Stimulated activated CD4-positive, alpha-beta T cell treated with anti-CD3 and anti-CD28 coated beads, Interleukin-4, amount 100 ng/mL, for 1 hour (primary cell): ENCODE results near the gene GH2.
"Not testable (repeated sequence)": the region's sequence is repeated elsewhere in the genome, so short reads cannot be mapped to it uniquely, and the experiment has no call there.

Experiments
- DNase-seq: peaks from one replicate; pipeline ENCODE4 v3.0.0-alpha.2; 2020

Gene GH2

GRCh38 chr17:63881935-63882601 is at the start of gene GH2:
Gene GH2, minus strand, starts transcription at chr17:63881944. Its CDS starts 143 bp downstream, at chr17:63881801.
- peak; percentile 58 for DNase-seq

GRCh38 chr17:63930951-63931575 is 49.3 kb upstream of the GH2 start:
- DNase-seq = peak; percentile 59

GRCh38 chr17:63929860-63930766 is 48.4 kb upstream of the GH2 start:
- no peak for DNase-seq

- no peak for DNase-seq
Observed at GRCh38 chr17:63928966-63929695, 47.4 kb upstream of the GH2 start.

GRCh38 chr17:63928172-63928666 is 46.5 kb upstream of the GH2 start:
- no peak for DNase-seq

- no peak for DNase-seq
Observed at GRCh38 chr17:63927464-63928171, 45.9 kb upstream of the GH2 start.

GRCh38 chr17:63926164-63926563 is 44.4 kb upstream of the GH2 start:
- DNase-seq = no peak

GRCh38 chr17:63925615-63926014 is 43.9 kb upstream of the GH2 start:
- no peak for DNase-seq

DNA sequence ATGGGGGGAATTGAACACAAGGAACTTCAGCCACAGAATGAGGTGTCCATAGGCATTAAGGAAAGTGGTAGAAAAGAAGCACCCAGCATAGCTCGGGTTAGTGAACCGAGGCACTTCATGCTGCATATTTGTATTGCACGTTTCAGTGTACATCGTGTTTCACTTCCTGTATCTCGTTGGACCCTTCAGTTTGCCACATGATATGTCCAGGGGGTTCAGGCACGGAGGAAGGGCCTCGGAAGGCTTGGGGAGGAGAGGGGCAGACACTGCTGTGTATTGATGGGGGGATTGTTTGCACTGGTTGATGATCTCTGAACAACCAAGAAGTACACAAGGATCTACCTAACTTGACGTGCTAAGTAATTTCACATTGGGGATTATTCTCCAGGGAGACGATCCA is 40.7 kb upstream of the GH2 start:
- not testable (repeated sequence) for DNase-seq

DNA sequence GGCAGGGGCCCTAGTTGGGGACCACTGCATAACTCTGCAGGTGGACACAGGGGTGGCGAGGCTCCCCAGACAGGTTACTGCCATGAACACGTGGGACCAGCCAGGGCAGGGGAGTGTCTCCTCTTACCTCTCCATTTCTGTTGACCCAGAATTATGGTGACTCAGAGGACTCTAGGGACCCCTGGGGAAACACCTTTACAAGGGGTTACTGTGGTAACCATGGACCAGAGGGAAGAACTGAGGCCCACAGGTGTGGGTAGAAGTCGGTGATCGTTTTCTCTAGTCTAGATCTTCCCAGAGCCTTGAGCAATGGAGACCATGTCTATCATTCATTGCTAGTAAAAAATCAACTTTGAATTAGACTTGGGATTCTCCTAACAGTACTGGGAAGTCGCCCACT is 39.0 kb upstream of the GH2 start:
- DNase-seq = not testable (repeated sequence)

DNA sequence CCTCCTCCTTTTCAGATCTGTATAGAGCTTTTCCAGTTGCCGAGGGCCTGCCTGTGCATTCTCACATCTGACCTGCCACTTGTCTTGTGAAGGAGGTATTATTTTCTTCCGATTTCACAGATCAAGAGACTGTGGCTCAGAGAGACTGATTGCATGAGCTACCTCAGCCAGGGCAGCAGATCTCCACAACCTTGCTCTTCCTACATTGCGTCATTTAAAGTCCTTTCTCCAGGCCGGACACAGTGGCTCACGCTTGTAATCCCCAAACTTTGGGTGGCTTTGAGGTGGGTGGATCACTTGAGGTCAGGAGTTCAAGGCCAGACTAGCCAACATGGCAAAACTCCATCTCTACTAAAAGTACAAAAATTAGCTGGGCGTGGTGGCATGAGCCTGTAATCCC is 38.3 kb upstream of the GH2 start:
- not testable (repeated sequence) for DNase-seq

DNA sequence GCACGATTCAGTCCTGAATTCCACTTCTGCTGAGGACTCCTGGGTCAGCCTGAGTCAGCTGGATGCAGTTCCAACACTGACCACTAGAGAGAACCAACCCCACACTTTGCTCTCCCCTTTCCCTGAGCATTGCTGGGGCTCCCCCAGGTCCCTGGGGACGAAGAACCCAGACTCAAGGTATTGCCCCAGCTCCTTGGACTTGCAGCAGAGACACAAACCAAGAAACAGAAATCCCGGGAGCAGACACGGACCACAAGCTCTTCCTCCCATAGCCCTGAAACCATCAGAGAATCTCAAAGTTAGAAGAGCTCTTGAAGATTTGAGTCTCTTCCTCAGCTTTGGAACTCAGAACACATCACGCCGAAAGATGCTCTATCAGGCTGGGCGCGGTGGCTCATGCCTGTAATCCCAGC is 37.6 kb upstream of the GH2 start:
- DNase-seq = peak; percentile 62

GRCh38 chr17:63918789-63919305 is 37.1 kb upstream of the GH2 start, which contains the start of gene GH1:
Gene GH1, minus strand, starts transcription at chr17:63918839. Its CDS starts 63 bp downstream, at chr17:63918776.
- not testable (repeated sequence) for DNase-seq

DNA sequence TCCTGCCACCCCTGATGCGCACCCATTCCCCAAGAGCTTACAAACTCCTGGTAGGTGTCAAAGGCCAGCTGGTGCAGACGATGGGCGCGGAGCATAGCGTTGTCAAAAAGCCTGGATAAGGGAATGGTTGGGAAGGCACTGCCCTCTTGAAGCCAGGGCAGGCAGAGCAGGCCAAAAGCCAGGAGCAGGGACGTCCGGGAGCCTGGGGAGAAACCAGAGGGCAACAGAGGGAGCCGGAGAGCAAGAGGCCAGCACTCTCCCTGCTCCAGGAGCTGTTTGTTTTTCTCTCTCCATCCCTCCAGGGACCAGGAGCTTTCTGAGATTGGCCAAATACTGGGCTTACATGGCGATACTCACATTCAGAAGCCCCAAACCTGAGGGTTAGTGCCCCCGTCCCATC is 36.6 kb upstream of the GH2 start:
- DNase-seq = no peak

- DNase-seq = no peak
Observed at GRCh38 chr17:63917646-63918045, 35.9 kb upstream of the GH2 start.

GRCh38 chr17:63917206-63917605 is 35.5 kb upstream of the GH2 start:
- DNase-seq = not testable (repeated sequence)

DNA sequence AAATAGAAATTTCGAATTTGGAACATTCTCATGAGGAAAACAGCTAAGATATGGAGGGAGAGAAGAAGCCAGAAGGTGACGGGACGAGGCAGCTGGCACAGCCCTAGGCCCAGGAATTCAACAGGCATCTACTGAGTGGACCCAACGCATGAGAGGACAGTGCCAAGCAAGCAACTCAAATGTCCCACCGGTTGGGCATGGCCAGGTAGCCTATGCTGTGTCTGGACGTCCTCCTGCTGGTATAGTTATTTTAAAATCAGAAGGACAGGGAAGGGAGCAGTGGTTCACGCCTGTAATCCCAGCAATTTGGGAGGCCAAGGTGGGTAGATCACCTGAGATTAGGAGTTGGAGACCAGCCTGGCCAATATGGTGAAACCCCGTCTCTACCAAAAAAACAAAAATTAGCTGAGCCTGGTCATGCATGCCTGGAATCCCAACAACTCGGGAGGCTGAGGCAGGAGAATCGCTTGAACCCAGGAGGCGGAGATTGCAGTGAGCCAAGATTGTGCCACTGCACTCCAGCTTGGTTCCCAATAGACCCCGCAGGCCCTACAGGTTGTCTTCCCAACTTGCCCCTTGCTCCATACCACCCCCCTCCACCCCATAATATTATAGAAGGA is 34.9 kb upstream of the GH2 start:
- no peak for DNase-seq

GRCh38 chr17:63915753-63916152 is 34.0 kb upstream of the GH2 start:
- DNase-seq = not testable (repeated sequence)

- no peak for DNase-seq
Observed at GRCh38 chr17:63914471-63914870, 32.7 kb upstream of the GH2 start.

- peak; percentile 64 for DNase-seq
Observed at GRCh38 chr17:63911657-63912100, 29.9 kb upstream of the GH2 start.

- no peak for DNase-seq
Observed at GRCh38 chr17:63911041-63911635, 29.4 kb upstream of the GH2 start, which contains the start of gene CSHL1. Gene CSHL1, minus strand, starts transcription at chr17:63911258. Its CDS starts 62 bp downstream, at chr17:63911196.
